Activated B cell treated with CpG ODN at 0.5 μM for 24 hours (primary cell): Measurements from ENCODE around the gene TELO2. TPM values are rescaled to one million over a fixed set of nuclear protein-coding genes. Genes with fewer than 3 reads are reported as not detected.

Experiments used
- ATAC-seq: fragments of 200-7000 bp; cut with Tn5 transposase; one replicate; pipeline ENCODE4 v1.10.0; 2021; ENCODE audit warnings: low read depth, mild to moderate bottlenecking, moderate library complexity
- CTCF ChIA-PET: fragments of 350-600 bp; sonication (Branson Sonifier 250); formaldehyde crosslinking; loops from one replicate; lab custom pipeline; 2021; ENCODE audit warnings: antibody characterized with exemption; lab: Charles Lee
- POLR2A ChIA-PET: fragments of 350-600 bp; sonication (Branson Sonifier 250); formaldehyde crosslinking; loops from one replicate; lab custom pipeline; 2021; ENCODE audit warnings: antibody characterized with exemption; lab: Charles Lee
- DNase-seq: peaks from one replicate; pipeline ENCODE4 v3.0.0; 2022
- H3K27ac Mint-ChIP-seq: one replicate; pipeline ENCODE4 v1.8.0; 2020; ENCODE audit warnings: mixed read lengths
- H3K27me3 Mint-ChIP-seq: one replicate; pipeline ENCODE4 v1.8.0; 2021; ENCODE audit warnings: mixed read lengths
- H3K36me3 Mint-ChIP-seq: one replicate; pipeline ENCODE4 v1.8.0; 2021; ENCODE audit warnings: low read depth, mixed read lengths
- H3K4me1 Mint-ChIP-seq: one replicate; pipeline ENCODE4 v1.8.0; 2021; ENCODE audit warnings: mixed read lengths
- H3K4me3 Mint-ChIP-seq: one replicate; pipeline ENCODE4 v1.8.0; 2020; ENCODE audit warnings: mild to moderate bottlenecking, mixed read lengths
- H3K9me3 Mint-ChIP-seq: one replicate; pipeline ENCODE4 v1.8.0; 2020; ENCODE audit warnings: mixed read lengths
- CTCF ChIP-seq: fragments of 200-600 bp; IDR thresholded peaks from one replicate; pipeline ENCODE4 v1.8.0; 2022; ENCODE audit warnings: antibody characterized with exemption, mild to moderate bottlenecking
- intact Hi-C: fragments of 100-400 bp; cut with micrococcal nuclease; formaldehyde crosslinking; loops from one replicate; pipeline ENCODE4 v1.15.1; 2024
- total RNA-seq: library from RNA; stranded (reverse); gene quantifications from 2 replicates; pipeline ENCODE4 v1.2.3, GENCODE V29; 2022

The TELO2 gene
- total RNA-seq, 1 donor from 2014 or later, result 78.8 TPM

DNA sequence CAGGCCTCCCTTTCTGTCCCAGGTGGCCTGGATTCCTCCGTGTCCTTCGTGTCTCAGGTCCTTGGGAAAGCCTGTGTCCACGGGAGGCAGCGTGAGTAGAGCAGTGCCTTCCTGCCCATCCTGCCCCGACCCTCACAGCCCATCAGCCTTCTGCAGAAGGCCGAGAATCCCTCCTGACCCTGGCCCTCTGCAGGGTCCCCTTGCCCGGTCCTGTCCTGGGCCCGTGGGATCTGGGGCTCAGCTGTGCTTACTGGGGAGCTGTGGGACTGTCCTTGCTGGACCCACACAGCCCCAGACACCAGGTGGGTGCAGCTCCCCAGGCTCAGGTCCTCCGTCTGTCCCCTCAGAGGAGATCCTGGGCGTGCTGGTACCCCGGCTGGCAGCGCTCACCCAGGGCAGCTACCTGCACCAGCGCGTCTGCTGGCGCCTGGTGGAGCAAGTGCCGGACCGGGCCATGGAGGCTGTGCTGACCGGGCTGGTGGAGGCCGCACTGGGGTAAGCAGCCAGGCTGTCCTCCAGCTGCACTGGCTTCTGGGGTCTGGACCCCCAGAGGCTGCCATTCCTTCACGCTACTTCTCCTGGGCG lies 3.9 kb downstream of the TELO2 start:
- Mint-ChIP-seq H3K4me1 (peaks cover 15% of the 10 kb centered on the region), H3K36me3 (peaks cover 40% of the 10 kb centered on the region), H3K4me3 (no peak overlapping the region), H3K27me3 (no peaks in the 10 kb centered on the region), H3K27ac (no peak overlapping the region), H3K9me3 (no peaks in the 10 kb centered on the region)
- ChIA-PET CTCF (no interaction called here), POLR2A (interaction anchor here (0.5 kb wide), 1 partner anchor 20 kb away, joined by 4 read pairs; no protein-coding TSS in a partner anchor)
- TF ChIP-seq CTCF, result no peak
- ATAC-seq (no peak), DNase-seq (no peak)
- intact Hi-C loops, result no loop called here

DNA sequence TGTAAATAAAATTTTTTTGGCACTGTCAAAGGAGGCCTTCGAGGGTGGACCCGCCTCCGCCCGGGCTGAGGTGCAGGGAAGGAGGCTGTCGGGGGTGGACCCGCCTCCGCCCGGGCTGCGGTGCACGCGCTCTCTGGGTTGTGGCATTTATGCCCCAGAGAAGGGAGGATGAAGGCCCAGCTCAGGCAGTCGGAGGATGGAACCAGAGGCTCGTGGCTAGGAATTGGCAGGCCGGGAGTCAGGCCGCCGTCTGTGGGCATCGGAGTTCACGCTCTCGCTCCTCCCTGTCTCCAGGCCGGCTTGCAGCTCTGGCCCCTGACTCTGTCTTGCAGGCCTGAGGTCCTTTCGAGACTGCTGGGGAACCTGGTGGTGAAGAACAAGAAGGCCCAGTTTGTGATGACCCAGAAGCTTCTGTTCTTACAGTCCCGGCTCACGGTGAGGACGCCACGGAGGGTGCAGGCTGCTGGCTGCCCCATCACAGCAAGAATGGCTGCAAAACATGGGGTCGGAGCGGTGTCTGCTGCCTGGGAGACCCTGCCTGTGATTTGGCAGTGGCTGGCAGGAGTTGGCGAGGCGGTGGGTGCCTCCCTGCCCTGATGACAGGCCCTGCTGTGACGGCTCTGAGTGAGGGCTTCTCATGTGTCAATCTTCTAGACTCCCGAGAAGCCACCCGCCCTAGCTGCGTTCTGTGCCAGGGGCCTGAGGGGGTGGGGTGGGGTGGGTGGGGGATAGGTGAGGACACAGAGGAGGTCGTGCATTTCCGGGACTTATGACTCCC lies 5.9 kb downstream of the TELO2 start:
- ChIA-PET POLR2A (no interaction called here), CTCF (no interaction called here)
- Mint-ChIP-seq H3K4me3 (no peak overlapping the region), H3K9me3 (no peaks in the 10 kb centered on the region), H3K36me3 (peaks cover 47% of the 10 kb centered on the region), H3K27ac (no peak overlapping the region), H3K4me1 (peaks cover 6% of the 10 kb centered on the region), H3K27me3 (no peaks in the 10 kb centered on the region)
- intact Hi-C loops, result no loop called here
- no peak for TF ChIP-seq CTCF
- no peak for ATAC-seq
- no peak for DNase-seq

GRCh38 chr16:1499756-1500464 lies 6.8 kb downstream of the TELO2 start:
- Mint-ChIP-seq H3K4me1 (peaks cover 2% of the 10 kb centered on the region), H3K27ac (no peak overlapping the region), H3K4me3 (no peak overlapping the region), H3K27me3 (no peaks in the 10 kb centered on the region), H3K9me3 (no peaks in the 10 kb centered on the region), H3K36me3 (peaks cover 48% of the 10 kb centered on the region)
- ChIA-PET CTCF (no interaction called here), POLR2A (interaction anchor here (0.5 kb wide), 1 partner anchor 8 kb away, joined by 5 read pairs; no protein-coding TSS in a partner anchor)
- ATAC-seq (no peak), DNase-seq (no peak)
- intact Hi-C loops, result no loop called here
- no peak for TF ChIP-seq CTCF

GRCh38 chr16:1500465-1501150 lies 7.4 kb downstream of the TELO2 start:
- Mint-ChIP-seq H3K27ac (no peak overlapping the region), H3K9me3 (no peaks in the 10 kb centered on the region), H3K4me3 (no peak overlapping the region), H3K36me3 (peaks cover 45% of the 10 kb centered on the region), H3K4me1 (no peaks in the 10 kb centered on the region), H3K27me3 (no peaks in the 10 kb centered on the region)
- intact Hi-C loops, result no loop called here
- TF ChIP-seq CTCF, result no peak
- ATAC-seq, result no peak
- ChIA-PET POLR2A (interaction anchor here (0.5 kb wide), 1 partner anchor 9 kb away, joined by 5 read pairs; no protein-coding TSS in a partner anchor), CTCF (no interaction called here)
- no peak for DNase-seq
